IMR-90 (cell line): ENCODE results near the gene CENPF. TPM values are rescaled to one million over a fixed set of nuclear protein-coding genes. Genes with fewer than 3 reads are reported as not detected.

Source experiments
- ATAC-seq: fragments of 200-7000 bp; cut with Tn5 transposase; 2 replicates; pipeline ENCODE4 v1.9.1; 2020; ENCODE audit warnings: low read depth, mild to moderate bottlenecking, moderate library complexity
- BruUV-seq: library from RNA; stranded (reverse); fragments of 400-500 nt; replicated peaks from 2 replicates; lab custom pipeline; 2021; lab: Mats Ljungman, UMichigan
- CTCF ChIA-PET: fragments of 300-600 bp; formaldehyde crosslinking; extraction: SDS; loops from one replicate; lab custom pipeline; 2021; ENCODE audit warnings: antibody characterized with exemption; lab: Yijun Ruan, JAX
- POLR2A ChIA-PET: fragments of 300-600 bp; sonication (Branson Sonifier 250); formaldehyde crosslinking; loops from one replicate; lab custom pipeline; 2022; ENCODE audit warnings: antibody characterized with exemption; ENCODE audit not compliant: unreplicated experiment; lab: Charles Lee
- DNase-seq: peaks from one replicate; pipeline ENCODE4 v3.0.0; 2013
- H2AFZ ChIP-seq: replicated peaks from 2 replicates; pipeline ENCODE3; 2013; ENCODE audit warnings: low read length, mild to moderate bottlenecking; ENCODE audit not compliant: poor library complexity
- H2AK5ac ChIP-seq: 2 replicates; pipeline ENCODE4 v1.6.1; 2013; ENCODE audit warnings: low read depth, low read length, inconsistent platforms
- H2AK9ac ChIP-seq: replicated peaks from 2 replicates; pipeline ENCODE3; 2013; ENCODE audit warnings: mild to moderate bottlenecking, low read depth, low read length, moderate library complexity; ENCODE audit not compliant: poor library complexity
- H2BK120ac ChIP-seq: 2 replicates; pipeline ENCODE4 v1.6.1; 2013; ENCODE audit warnings: low read depth, low read length, inconsistent platforms
- H2BK15ac ChIP-seq: 3 replicates; pipeline ENCODE4 v1.6.1; 2013; ENCODE audit warnings: low read depth, low read length, inconsistent platforms
- H2BK20ac ChIP-seq: 2 replicates; pipeline ENCODE4 v1.6.1; 2013; ENCODE audit warnings: low read depth, mild to moderate bottlenecking, inconsistent platforms, low read length, moderate library complexity
- H2BK5ac ChIP-seq: 2 replicates; pipeline ENCODE4 v1.6.1; 2013; ENCODE audit warnings: mild to moderate bottlenecking, low read depth, low read length, inconsistent platforms; ENCODE audit not compliant: poor library complexity, severe bottlenecking
- H3K14ac ChIP-seq: replicated peaks from 2 replicates; pipeline ENCODE4 v1.6.1; 2013; ENCODE audit warnings: low read depth, low read length, inconsistent platforms
- H3K18ac ChIP-seq: 2 replicates; pipeline ENCODE4 v1.6.1; 2013; ENCODE audit warnings: low read depth, low read length, control low read depth
- H3K23ac ChIP-seq: 2 replicates; pipeline ENCODE4 v1.6.1; 2013; ENCODE audit warnings: low read depth, low read length, inconsistent platforms
- H3K27ac ChIP-seq: 2 replicates; pipeline ENCODE4 v1.5.1; 2013; ENCODE audit warnings: mild to moderate bottlenecking, control low read depth, low read length; ENCODE audit not compliant: insufficient read depth
- H3K27me3 ChIP-seq: 2 replicates; pipeline ENCODE4 v1.6.1; 2013; ENCODE audit warnings: low read length; ENCODE audit not compliant: control insufficient read depth, insufficient read depth
- H3K36me3 ChIP-seq: 2 replicates; pipeline ENCODE4 v1.6.1; 2013; ENCODE audit warnings: low read length, mixed read lengths; ENCODE audit not compliant: control insufficient read depth, insufficient read depth
- H3K4ac ChIP-seq: 2 replicates; pipeline ENCODE4 v1.6.1; 2013; ENCODE audit warnings: low read depth, low read length, inconsistent platforms
- H3K4me1 ChIP-seq: 2 replicates; pipeline ENCODE4 v1.6.1; 2013; ENCODE audit warnings: low read length, mixed read lengths; ENCODE audit not compliant: control insufficient read depth, insufficient read depth
- H3K4me2 ChIP-seq: 2 replicates; pipeline ENCODE4 v1.6.1; 2013; ENCODE audit warnings: low read depth, mild to moderate bottlenecking, control low read depth, low read length, moderate library complexity
- H3K4me3 ChIP-seq: 2 replicates; pipeline ENCODE4 v1.5.1; 2013; ENCODE audit warnings: low read depth, mild to moderate bottlenecking, control low read depth, low read length, moderate library complexity; ENCODE audit not compliant: insufficient read depth
- H3K56ac ChIP-seq: 2 replicates; pipeline ENCODE4 v1.6.1; 2013; ENCODE audit warnings: low read length, inconsistent platforms; ENCODE audit not compliant: insufficient read depth; ENCODE audit errors: extremely low read depth
- H3K79me1 ChIP-seq, 2 experiments: 2 replicates each; pipeline ENCODE4 v1.6.1; 2013; ENCODE audit warnings: low read length in 2 of 2, inconsistent platforms in 1 of 2, low read depth in 1 of 2
- H3K9ac ChIP-seq: 2 replicates; pipeline ENCODE4 v1.6.1; 2013; ENCODE audit warnings: low read depth, low read length, control low read depth
- H3K9me1 ChIP-seq: 2 replicates; pipeline ENCODE4 v1.6.1; 2013; ENCODE audit warnings: low read length, inconsistent platforms; ENCODE audit not compliant: insufficient read depth
- H3K9me3 ChIP-seq: 2 replicates; pipeline ENCODE4 v1.6.1; 2013; ENCODE audit warnings: low read length; ENCODE audit not compliant: control insufficient read depth, insufficient read depth
- H4K20me1 ChIP-seq: 2 replicates; pipeline ENCODE4 v1.6.1; 2013; ENCODE audit warnings: low read length, inconsistent platforms; ENCODE audit not compliant: insufficient read depth
- H4K5ac ChIP-seq: 2 replicates; pipeline ENCODE4 v1.6.1; 2013; ENCODE audit warnings: mild to moderate bottlenecking, low read depth, low read length, control low read depth
- H4K8ac ChIP-seq, 2 experiments: 2 replicates each; pipeline ENCODE4 v1.6.1; 2013; ENCODE audit warnings: low read depth in 2 of 2, low read length in 2 of 2, control low read depth in 1 of 2, inconsistent platforms in 1 of 2
- H4K91ac ChIP-seq: 2 replicates; pipeline ENCODE4 v1.6.1; 2013; ENCODE audit warnings: low read depth, low read length, inconsistent platforms; ENCODE audit not compliant: insufficient read depth
- BHLHE40 ChIP-seq: fragments of 150-350 bp; IDR thresholded peaks from 2 replicates; pipeline ENCODE4 v1.6.1; 2016; ENCODE audit warnings: mild to moderate bottlenecking, low read depth, low read length
- CEBPB ChIP-seq: IDR thresholded peaks from 2 replicates; pipeline ENCODE4 v1.6.1; 2012; ENCODE audit warnings: low read depth, low read length, improper control_type of control experiment
- CTCF ChIP-seq: conservative IDR thresholded peaks from 2 replicates; pipeline ENCODE4 v1.5.1; 2012; ENCODE audit warnings: mild to moderate bottlenecking, low read depth, low read length, improper control_type of control experiment
- FOS ChIP-seq: fragments of 150-350 bp; IDR thresholded peaks from 2 replicates; pipeline ENCODE4 v1.6.1; 2016; ENCODE audit warnings: low read depth, low read length
- MAFK ChIP-seq: IDR thresholded peaks from 2 replicates; pipeline ENCODE4 v1.6.1; 2012; ENCODE audit warnings: low read depth, low read length, improper control_type of control experiment
- MAZ ChIP-seq: IDR thresholded peaks from 2 replicates; pipeline ENCODE4 v1.6.1; 2012; ENCODE audit warnings: low read depth, mild to moderate bottlenecking, low read length, improper control_type of control experiment, moderate library complexity, borderline replicate concordance
- MXI1 ChIP-seq: IDR thresholded peaks from 2 replicates; pipeline ENCODE4 v1.6.1; 2012; ENCODE audit warnings: low read depth, mild to moderate bottlenecking, low read length, moderate library complexity, borderline replicate concordance
- NFE2L2 ChIP-seq: fragments of 150-350 bp; IDR thresholded peaks from 2 replicates; pipeline ENCODE4 v1.6.1; 2016; ENCODE audit warnings: low read depth, mild to moderate bottlenecking, low read length
- POLR2A ChIP-seq: IDR thresholded peaks from 2 replicates; pipeline ENCODE4 v1.6.1; 2012; ENCODE audit warnings: mild to moderate bottlenecking, low read depth, low read length
- RCOR1 ChIP-seq: IDR thresholded peaks from 2 replicates; pipeline ENCODE4 v1.6.1; 2012; ENCODE audit warnings: mild to moderate bottlenecking, low read length, improper control_type of control experiment; ENCODE audit not compliant: insufficient replicate concordance
- SMC3 ChIP-seq: fragments of 150-350 bp; IDR thresholded peaks from 2 replicates; pipeline ENCODE4 v1.6.1; 2016; ENCODE audit warnings: low read depth, mild to moderate bottlenecking, antibody characterized with exemption, low read length, moderate library complexity
- USF2 ChIP-seq: fragments of 150-350 bp; IDR thresholded peaks from 2 replicates; pipeline ENCODE4 v1.6.1; 2017; ENCODE audit warnings: mild to moderate bottlenecking, antibody characterized with exemption, low read length, low read depth
- WGBS, 2 experiments: methylation state at CpG; one replicate each; pipeline versions ENCODE4 v1.1.5 to v1.1.7; 2013; ENCODE audit warnings: missing lambda C conversion rate in 2 of 2; ENCODE audit not compliant: insufficient read length in 1 of 2; ENCODE audit errors: extremely low coverage in 2 of 2; 5-methylcytosine and 5-hydroxymethylcytosine counted together
- dilution Hi-C: fragments of 300-500 bp; cut with HindIII; formaldehyde crosslinking; loops from one replicate; pipeline ENCODE4 v1.14.3; 2018; ENCODE audit warnings: low sequenced_read_pairs; ENCODE audit not compliant: unreplicated experiment
- in situ Hi-C: fragments of 300-500 bp; cut with MboI; formaldehyde crosslinking; loops from 3 replicates; pipeline ENCODE4 v1.14.3; 2019; ENCODE audit warnings: low sequenced_read_pairs, inconsistent platforms, mixed read lengths
- intact Hi-C: fragments of 100-400 bp; cut with micrococcal nuclease; formaldehyde crosslinking; loops from 2 replicates; pipeline ENCODE4 v1.10.0; 2022
- polyA plus RNA-seq, 3 experiments: library from polyadenylated mRNA; depleted of rRNA; stranded (reverse); fragments of >200 nt; gene quantifications; 2 replicates each; pipeline ENCODE4 v1.2.3, GENCODE V29; 2012; ENCODE audit warnings: low replicate concordance in 1 of 3
- total RNA-seq: library from RNA; depleted of rRNA; stranded (reverse); fragments of >200 nt; gene quantifications from 2 replicates; pipeline ENCODE4 v1.2.3, GENCODE V29; 2012

Gene CENPF
- total and polyA plus RNA-seq, 2 of the 4 experiments (the other 2 are of a cell fraction): 20.9 to 51.8 TPM

GRCh38 chr1:214638459-214638807, 35.4 kb downstream of the CENPF start (continued):
- TF ChIP-seq USF2: no peak

- peak overlapping the region; percentile 71 for H2BK5ac ChIP-seq
- H3K4me2 ChIP-seq: peak overlapping the region; percentile 30; the same call in 1 of the 2 replicates
- H3K23ac ChIP-seq: peak overlapping the region; percentile 54
- H2AFZ ChIP-seq: no peak overlapping the region
- no peaks in the 10 kb centered on the region for H3K27me3 ChIP-seq
- ATAC-seq (peak; percentile 62), DNase-seq (peak; percentile 76)
- in situ Hi-C loops (no loop called here), intact Hi-C loops (no loop called here), dilution Hi-C loops (no loop called here)
- peak overlapping the region; percentile 41; the same call in 1 of the 2 replicates for H3K4ac ChIP-seq
- H3K18ac ChIP-seq: peak overlapping the region; percentile 4; the same call in 1 of the 2 replicates
- no peak overlapping the region for H3K9ac ChIP-seq
- peak overlapping the region; percentile 2; the same call in 1 of the 3 replicates for H2BK15ac ChIP-seq
- peak overlapping the region; percentile 20; the same call in 1 of the 2 replicates for H3K27ac ChIP-seq
- no peak overlapping the region for H4K91ac ChIP-seq
- H4K20me1 ChIP-seq: no peaks in the 10 kb centered on the region
- POLR2A ChIA-PET: no interaction called here
- H3K56ac ChIP-seq: no peak overlapping the region
- peak overlapping the region; percentile 36 for H2BK120ac ChIP-seq
- H3K4me1 ChIP-seq: peaks cover 10% of the 10 kb centered on the region; the same call in 1 of the 2 replicates
- H3K9me1 ChIP-seq: 0 out of 2 replicates have a peak, but pooled peaks cover 5% of the 10 kb centered on the region
- peak overlapping the region; percentile 3; the same call in 1 of the 2 replicates for H4K5ac ChIP-seq
- peak overlapping the region; percentile 49; the same call in 1 of the 2 replicates for H3K14ac ChIP-seq
- H3K9me3 ChIP-seq: no peaks in the 10 kb centered on the region
- no CpG with 5 or more reads among the region's 3 CpGs for WGBS, 2 experiments
- H2AK5ac ChIP-seq: peak overlapping the region; percentile 27; the same call in 1 of the 2 replicates
- CTCF ChIA-PET: interaction anchor here (0.9 to 1.3 kb wide), 3 partner anchors 11 to 425 kb away, joined by 4 to 6 read pairs (median 4); no protein-coding TSS in a partner anchor
- no peak overlapping the region for H3K4me3 ChIP-seq
- H2AK9ac ChIP-seq: no peak overlapping the region
- H3K79me1 ChIP-seq: peaks cover 29 to 49% of the 10 kb centered on the region in 2 experiments
- H2BK20ac ChIP-seq: peak overlapping the region; percentile 61; the same call in 1 of the 2 replicates
- TF ChIP-seq CTCF (no peak), RCOR1 (no peak), BHLHE40 (0 out of 2 replicates have a peak, but pooled peaks have one; percentile 13), USF2 (no peak), MXI1 (no peak), POLR2A (no peak), SMC3 (no peak), FOS (peak; percentile 68), CEBPB (peak; percentile 60; the same call in 1 of the 2 replicates), NFE2L2 (no peak), MAFK (no peak), MAZ (no peak)
- peak overlapping the region in 1 of 2 experiments; percentile 53; a peak in 2 of 4 replicates for H4K8ac ChIP-seq
- no peaks in the 10 kb centered on the region for H3K36me3 ChIP-seq
- no TSS peak for BruUV-seq
Measured at GRCh38 chr1:214638997-214639396, 36.0 kb downstream of the CENPF start.
